Measurements from ENCODE around the gene MIEN1. TPM values are rescaled to one million over a fixed set of nuclear protein-coding genes. Genes with fewer than 3 reads are reported as not detected.

The MIEN1 gene
- total RNA-seq: 10 to 100 TPM; 32.4 to 52.7 (median 46.4) TPM

- TF ChIP-seq CTCF (IDR thresholded peaks at IDR 0.05; ENCODE audit: low read depth): no peak
Observed at GRCh38 chr17:39730095-39730921, at the start of gene MIEN1. MIEN1 (minus strand) TSS chr17:39730532; CDS start chr17:39730495, 37 bp downstream.

- TF ChIP-seq CTCF (IDR thresholded peaks at IDR 0.05; ENCODE audit: low read depth): no peak
Observed at GRCh38 chr17:39777534-39778365, 47.4 kb upstream of the MIEN1 start.

GRCh38 chr17:39776252-39776651, 45.9 kb upstream of the MIEN1 start:
- TF ChIP-seq CTCF (IDR thresholded peaks at IDR 0.05; ENCODE audit: low read depth): no peak

DNA sequence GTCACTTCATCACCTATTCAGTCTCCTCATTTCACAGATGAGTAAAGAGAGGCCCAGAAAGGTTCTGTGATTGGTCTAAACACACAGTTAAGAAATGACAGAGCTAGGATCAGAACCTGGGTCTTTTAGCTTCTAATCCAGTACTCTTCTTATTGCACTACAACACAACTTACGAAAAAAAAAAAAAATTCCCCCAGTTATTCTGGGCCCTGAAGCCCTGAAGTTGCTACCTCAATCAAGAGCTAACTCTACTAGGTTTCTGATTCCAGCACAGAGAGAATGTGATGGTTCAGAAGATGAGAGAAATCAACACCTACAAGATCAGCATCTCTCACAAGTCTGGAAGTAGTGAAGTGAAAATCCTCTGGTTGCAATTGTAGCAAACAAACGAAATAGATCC, 44.7 kb upstream of the MIEN1 start:
- no peak for TF ChIP-seq CTCF (IDR thresholded peaks at IDR 0.05; ENCODE audit: low read depth)

DNA sequence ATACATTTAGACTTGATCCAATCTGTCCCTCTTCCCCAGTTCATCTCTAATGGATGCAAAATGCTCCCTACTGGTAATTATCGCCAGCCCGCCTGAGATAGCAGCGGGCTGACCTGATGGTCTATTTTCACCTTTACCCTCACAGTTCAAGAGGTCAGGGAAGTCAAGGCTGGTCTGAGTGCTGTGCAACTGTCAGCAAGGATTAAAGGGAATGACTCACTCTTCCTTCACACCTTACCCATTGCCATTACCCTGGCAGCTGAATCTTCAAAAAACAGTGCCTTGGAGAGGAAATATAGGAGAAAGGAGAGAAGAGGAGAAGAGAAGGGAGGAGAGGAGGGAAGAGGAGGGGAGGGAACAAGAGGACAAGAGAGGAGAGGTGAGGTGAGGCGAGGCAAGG, 43.7 kb upstream of the MIEN1 start:
- TF ChIP-seq CTCF (IDR thresholded peaks at IDR 0.05; ENCODE audit: low read depth): no peak

DNA sequence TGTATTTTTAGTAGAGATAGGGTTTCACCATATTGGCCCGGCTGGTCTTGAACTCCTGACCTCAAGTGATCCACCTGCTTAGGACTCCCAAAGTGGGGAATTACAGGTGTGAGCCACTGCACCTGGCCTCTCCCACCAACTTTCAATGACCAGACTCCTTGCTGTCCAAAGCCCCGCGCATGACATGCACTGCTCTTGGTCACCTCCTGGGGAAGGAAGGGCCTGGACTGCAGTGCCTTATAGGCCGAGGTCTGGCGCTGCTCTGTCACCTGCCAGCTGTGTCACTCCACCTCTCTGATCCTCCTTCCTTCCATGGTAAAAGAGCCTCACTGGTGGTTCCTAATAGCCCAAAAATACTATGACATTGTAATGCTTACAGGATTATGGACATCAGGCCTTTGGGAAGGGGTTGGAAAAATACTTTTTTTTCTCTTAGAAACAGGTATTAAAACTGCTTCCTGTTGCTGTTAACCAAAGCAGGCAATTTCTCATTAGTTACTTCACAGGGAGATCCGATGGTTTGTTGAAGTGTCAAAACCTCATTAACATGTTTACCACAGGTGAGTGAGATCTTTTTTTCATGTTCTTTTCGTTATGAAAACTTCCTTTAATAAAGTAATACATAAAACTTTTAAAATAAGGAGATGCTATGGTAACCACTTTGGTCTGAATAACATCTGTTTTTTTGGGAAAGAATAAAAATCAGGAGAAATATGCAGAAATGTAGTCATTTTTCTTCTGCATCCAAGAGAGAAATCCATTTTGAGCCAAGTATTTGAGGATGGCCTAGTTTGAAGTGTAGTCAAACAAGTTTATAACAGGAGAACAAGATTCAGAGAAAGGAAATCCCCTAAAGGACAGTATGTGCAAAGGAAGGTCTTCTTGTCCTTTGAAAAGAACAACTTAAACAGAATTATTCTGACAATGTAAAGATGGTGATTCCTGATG, 42.9 kb upstream of the MIEN1 start:
- TF ChIP-seq CTCF (IDR thresholded peaks at IDR 0.05; ENCODE audit: low read depth): no peak
